Esophagus squamous epithelium (tissue), 4 donors: ENCODE data around the gene DHRS3.

ENCODE experiments used
- POLR2A ChIP-seq, 4 donors: fragments of 450-650 bp; IDR thresholded peaks; one replicate each; pipeline ENCODE4 v1.6.1; 2017; ENCODE audit warnings: antibody characterized with exemption in 4 of 4, mild to moderate bottlenecking in 4 of 4, moderate library complexity in 3 of 4
- TF ChIP-seq, protein P1 (sequence below), 6 experiments: fragments of 450-650 bp in 4 of 6; fragments of 200-600 bp in 2 of 6; sonication (generic) in 2 of 6; IDR thresholded peaks; one replicate each; pipeline ENCODE4 v1.5.1; 2016 to 2019; ENCODE audit warnings: antibody characterized with exemption in 6 of 6, mild to moderate bottlenecking in 4 of 6, moderate library complexity in 4 of 6

GRCh38 chr1:12595757-12596006 lies 22.3 kb downstream of the DHRS3 start:
- TF ChIP-seq, protein P1, sequence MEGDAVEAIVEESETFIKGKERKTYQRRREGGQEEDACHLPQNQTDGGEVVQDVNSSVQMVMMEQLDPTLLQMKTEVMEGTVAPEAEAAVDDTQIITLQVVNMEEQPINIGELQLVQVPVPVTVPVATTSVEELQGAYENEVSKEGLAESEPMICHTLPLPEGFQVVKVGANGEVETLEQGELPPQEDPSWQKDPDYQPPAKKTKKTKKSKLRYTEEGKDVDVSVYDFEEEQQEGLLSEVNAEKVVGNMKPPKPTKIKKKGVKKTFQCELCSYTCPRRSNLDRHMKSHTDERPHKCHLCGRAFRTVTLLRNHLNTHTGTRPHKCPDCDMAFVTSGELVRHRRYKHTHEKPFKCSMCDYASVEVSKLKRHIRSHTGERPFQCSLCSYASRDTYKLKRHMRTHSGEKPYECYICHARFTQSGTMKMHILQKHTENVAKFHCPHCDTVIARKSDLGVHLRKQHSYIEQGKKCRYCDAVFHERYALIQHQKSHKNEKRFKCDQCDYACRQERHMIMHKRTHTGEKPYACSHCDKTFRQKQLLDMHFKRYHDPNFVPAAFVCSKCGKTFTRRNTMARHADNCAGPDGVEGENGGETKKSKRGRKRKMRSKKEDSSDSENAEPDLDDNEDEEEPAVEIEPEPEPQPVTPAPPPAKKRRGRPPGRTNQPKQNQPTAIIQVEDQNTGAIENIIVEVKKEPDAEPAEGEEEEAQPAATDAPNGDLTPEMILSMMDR (IDR thresholded peaks at IDR 0.05), result no peak
- no peak for TF ChIP-seq POLR2A (IDR thresholded peaks at IDR 0.05)
